HTERT RPE-1 (cell line): ENCODE results near the gene CAMKK2.
"Not testable (repeated sequence)": the region's sequence is repeated elsewhere in the genome, so short reads cannot be mapped to it uniquely, and the experiment has no call there.

Experiments
- in situ Hi-C: fragments of 300-500 bp; cut with MboI; formaldehyde crosslinking; loops from 4 replicates; pipeline ENCODE4 v1.14.3; 2020; ENCODE audit warnings: low sequenced_read_pairs

The CAMKK2 gene

GRCh38 chr12:121250359-121250758 lies 46.1 kb downstream of the CAMKK2 start:
- in situ Hi-C loops = no loop called here

- in situ Hi-C loops = no loop called here
Observed at GRCh38 chr12:121248622-121249021, 47.9 kb downstream of the CAMKK2 start.

GRCh38 chr12:121246893-121247557 lies 49.5 kb downstream of the CAMKK2 start:
- in situ Hi-C loops = no loop called here

GRCh38 chr12:121245951-121246350 lies 50.6 kb downstream of the CAMKK2 start:
- in situ Hi-C loops = no loop called here

GRCh38 chr12:121245031-121245430 lies 51.5 kb downstream of the CAMKK2 start:
- in situ Hi-C loops = no loop called here

GRCh38 chr12:121241156-121241970 lies 55.1 kb downstream of the CAMKK2 start:
- in situ Hi-C loops = no loop called here

GRCh38 chr12:121240484-121241101 lies 55.9 kb downstream of the CAMKK2 start:
- in situ Hi-C loops = no loop called here

- in situ Hi-C loops = no loop called here
Observed at GRCh38 chr12:121240062-121240420, 56.5 kb downstream of the CAMKK2 start.

- in situ Hi-C loops = no loop called here
Observed at GRCh38 chr12:121239351-121240061, 57.0 kb downstream of the CAMKK2 start.

- in situ Hi-C loops = no loop called here
Observed at GRCh38 chr12:121238604-121239350, 57.7 kb downstream of the CAMKK2 start.

GRCh38 chr12:121238086-121238485 lies 58.4 kb downstream of the CAMKK2 start:
- in situ Hi-C loops = no loop called here

- in situ Hi-C loops = no loop called here
Observed at GRCh38 chr12:121237415-121237814, 59.1 kb downstream of the CAMKK2 start.

GRCh38 chr12:121236776-121237175 lies 59.7 kb downstream of the CAMKK2 start:
- in situ Hi-C loops = no loop called here

GRCh38 chr12:121233628-121234020 lies 62.9 kb downstream of the CAMKK2 start:
- in situ Hi-C loops = no loop called here

GRCh38 chr12:121232977-121233627 lies 63.4 kb downstream of the CAMKK2 start:
- in situ Hi-C loops = no loop called here

GRCh38 chr12:121232163-121232562 lies 64.3 kb downstream of the CAMKK2 start:
- in situ Hi-C loops = no loop called here

GRCh38 chr12:121230538-121230907 lies 66.0 kb downstream of the CAMKK2 start:
- in situ Hi-C loops = no loop called here

- in situ Hi-C loops = not testable (repeated sequence)
Observed at GRCh38 chr12:121229826-121230537, 66.5 kb downstream of the CAMKK2 start.

- in situ Hi-C loops = no loop called here
Observed at GRCh38 chr12:121228919-121229665, 67.4 kb downstream of the CAMKK2 start.
